ENCODE measurements around the gene MTHFR. TPM values are rescaled to one million over a fixed set of nuclear protein-coding genes. Genes with fewer than 3 reads are reported as not detected.
A peak's percentile ranks its signal among the peaks of the same experiment; 100 is the strongest.

MTHFR gene
- total RNA-seq, 2 donors from 2014 or later: 30.3 to 81.4 TPM

GRCh38 chr1:11799099-11799498, 6.7 kb downstream of the MTHFR start:
- no peaks in the 10 kb centered on the region for H3K9me3 ChIP-seq
- DNase-seq (ENCODE audit: low spot score) (no peak), ATAC-seq (ENCODE audit: insufficient number of reproducible peaks, low FRiP score, low read depth) (no peak)
- H3K4me1 ChIP-seq (ENCODE audit: control insufficient read depth in 1 of 2, low read depth in 2 of 2): peaks cover 26 to 66% of the 10 kb centered on the region in 2 donors
- H3K27me3 ChIP-seq (replicated peaks; ENCODE audit: insufficient read depth): no peaks in the 10 kb centered on the region
- TF ChIP-seq, protein P1, sequence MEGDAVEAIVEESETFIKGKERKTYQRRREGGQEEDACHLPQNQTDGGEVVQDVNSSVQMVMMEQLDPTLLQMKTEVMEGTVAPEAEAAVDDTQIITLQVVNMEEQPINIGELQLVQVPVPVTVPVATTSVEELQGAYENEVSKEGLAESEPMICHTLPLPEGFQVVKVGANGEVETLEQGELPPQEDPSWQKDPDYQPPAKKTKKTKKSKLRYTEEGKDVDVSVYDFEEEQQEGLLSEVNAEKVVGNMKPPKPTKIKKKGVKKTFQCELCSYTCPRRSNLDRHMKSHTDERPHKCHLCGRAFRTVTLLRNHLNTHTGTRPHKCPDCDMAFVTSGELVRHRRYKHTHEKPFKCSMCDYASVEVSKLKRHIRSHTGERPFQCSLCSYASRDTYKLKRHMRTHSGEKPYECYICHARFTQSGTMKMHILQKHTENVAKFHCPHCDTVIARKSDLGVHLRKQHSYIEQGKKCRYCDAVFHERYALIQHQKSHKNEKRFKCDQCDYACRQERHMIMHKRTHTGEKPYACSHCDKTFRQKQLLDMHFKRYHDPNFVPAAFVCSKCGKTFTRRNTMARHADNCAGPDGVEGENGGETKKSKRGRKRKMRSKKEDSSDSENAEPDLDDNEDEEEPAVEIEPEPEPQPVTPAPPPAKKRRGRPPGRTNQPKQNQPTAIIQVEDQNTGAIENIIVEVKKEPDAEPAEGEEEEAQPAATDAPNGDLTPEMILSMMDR (IDR thresholded peaks at IDR 0.05): no peak
- peak overlapping the region; percentile 53 to 92 for H3K27ac ChIP-seq
- peaks cover 36% of the 10 kb centered on the region for H3K36me3 ChIP-seq
- H3K4me3 ChIP-seq: no peak overlapping the region

DNA sequence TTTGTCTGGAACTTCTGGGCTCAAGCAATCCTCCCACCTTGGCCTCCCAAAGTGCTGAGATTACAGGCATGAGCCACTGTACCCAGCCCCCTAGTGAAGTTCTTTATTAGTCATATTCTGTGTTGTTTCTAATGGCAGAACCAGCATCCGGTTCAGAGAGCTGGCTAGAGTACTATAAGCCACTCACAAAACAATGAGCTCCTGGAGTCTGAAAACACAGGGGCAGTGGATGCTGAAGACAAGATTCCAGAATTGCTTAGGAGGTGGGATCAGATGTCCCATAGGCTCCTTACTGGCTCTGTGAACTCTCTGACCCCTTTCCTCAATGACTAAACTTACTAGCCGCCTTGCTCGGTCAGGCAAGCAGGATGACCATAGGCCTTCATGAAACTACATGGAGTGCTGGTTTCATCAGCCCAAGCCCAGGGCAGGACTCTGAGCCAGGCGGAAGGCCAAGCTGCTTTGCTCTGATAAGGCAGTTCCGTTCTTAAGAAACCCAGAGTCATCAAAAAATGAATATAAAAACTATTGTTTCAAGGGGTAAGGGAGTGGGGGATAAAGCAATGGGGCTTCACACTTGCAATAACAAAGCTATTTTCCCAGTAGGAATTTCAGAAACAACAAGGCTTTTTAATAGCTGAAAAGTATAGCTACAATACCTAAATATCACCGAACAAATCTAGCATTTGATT, 8.1 kb downstream of the MTHFR start:
- TF ChIP-seq, protein P1 (IDR thresholded peaks at IDR 0.05): no peak
- Histone ChIP-seq H3K27me3 (replicated peaks; ENCODE audit: insufficient read depth) (no peaks in the 10 kb centered on the region), H3K27ac (peak overlapping the region; percentile 92 to 93), H3K4me1 (ENCODE audit: control insufficient read depth in 1 of 2, low read depth in 2 of 2) (peaks cover 21 to 54% of the 10 kb centered on the region in 2 donors), H3K4me3 (no peak overlapping the region), H3K36me3 (peaks cover 43% of the 10 kb centered on the region), H3K9me3 (no peaks in the 10 kb centered on the region)
- DNase-seq (ENCODE audit: low spot score): peak; percentile 73
- peak; percentile 81 for ATAC-seq (ENCODE audit: insufficient number of reproducible peaks, low FRiP score, low read depth)

- DNase-seq (ENCODE audit: low spot score) (no peak), ATAC-seq (ENCODE audit: insufficient number of reproducible peaks, low FRiP score, low read depth) (no peak)
- TF ChIP-seq, protein P1 (IDR thresholded peaks at IDR 0.05): no peak
- Histone ChIP-seq H3K9me3 (no peaks in the 10 kb centered on the region), H3K27ac (peak overlapping the region; percentile 92 to 93), H3K4me3 (no peak overlapping the region), H3K36me3 (peaks cover 43% of the 10 kb centered on the region), H3K27me3 (replicated peaks; ENCODE audit: insufficient read depth) (no peaks in the 10 kb centered on the region), H3K4me1 (ENCODE audit: control insufficient read depth in 1 of 2, low read depth in 2 of 2) (peaks cover 23 to 48% of the 10 kb centered on the region in 2 donors)
These were observed 9.5 kb downstream of the MTHFR start for GRCh38 chr1:11796036-11796828.

GRCh38 chr1:11795238-11795890, 10.4 kb downstream of the MTHFR start:
- Histone ChIP-seq H3K27ac (peak overlapping the region; percentile 4 to 93), H3K36me3 (peaks cover 35% of the 10 kb centered on the region), H3K4me3 (no peak overlapping the region), H3K27me3 (replicated peaks; ENCODE audit: insufficient read depth) (no peaks in the 10 kb centered on the region), H3K4me1 (ENCODE audit: control insufficient read depth in 1 of 2, low read depth in 2 of 2) (peaks cover 29 to 51% of the 10 kb centered on the region in 2 donors), H3K9me3 (no peaks in the 10 kb centered on the region)
- no peak for ATAC-seq (ENCODE audit: insufficient number of reproducible peaks, low FRiP score, low read depth)
- DNase-seq (ENCODE audit: low spot score): no peak
- TF ChIP-seq, protein P1 (IDR thresholded peaks at IDR 0.05): no peak

Measured in thoracic aorta (tissue), 2 donors.